Central memory CD8-positive, alpha-beta T cell (primary cell): ENCODE results near the gene KRT83.

Experiments used
- ATAC-seq: fragments of 150-1000 bp; cut with Tn5 transposase; replicated peaks from 2 replicates; pipeline ENCODE4 v1.10.0; 2022; ENCODE audit warnings: mild to moderate bottlenecking, moderate FRiP score, moderate number of reproducible peaks; ENCODE audit not compliant: poor library complexity, severe bottlenecking; ENCODE audit errors: extremely low read depth
- DNase-seq, 2 donors: peaks; one replicate each; pipeline ENCODE4 v3.0.0; 2021; ENCODE audit warnings: low spot score in 2 of 2
- H3K27ac Mint-ChIP-seq: one replicate; pipeline ENCODE4 v1.8.0; 2022; ENCODE audit warnings: low read depth, mild to moderate bottlenecking, moderate library complexity, mixed read lengths
- H3K27me3 Mint-ChIP-seq: one replicate; pipeline ENCODE4 v1.8.0; 2022; ENCODE audit warnings: mixed read lengths
- H3K36me3 Mint-ChIP-seq: one replicate; pipeline ENCODE4 v1.8.0; 2022; ENCODE audit warnings: mild to moderate bottlenecking, moderate library complexity, mixed read lengths; ENCODE audit not compliant: insufficient read depth
- H3K4me1 Mint-ChIP-seq: one replicate; pipeline ENCODE4 v1.8.0; 2022; ENCODE audit warnings: mixed read lengths
- H3K4me3 Mint-ChIP-seq: one replicate; pipeline ENCODE4 v1.8.0; 2022; ENCODE audit warnings: mild to moderate bottlenecking, moderate library complexity, mixed read lengths
- H3K9me3 Mint-ChIP-seq: one replicate; pipeline ENCODE4 v1.8.0; 2022; ENCODE audit warnings: mixed read lengths

KRT83 gene

DNA sequence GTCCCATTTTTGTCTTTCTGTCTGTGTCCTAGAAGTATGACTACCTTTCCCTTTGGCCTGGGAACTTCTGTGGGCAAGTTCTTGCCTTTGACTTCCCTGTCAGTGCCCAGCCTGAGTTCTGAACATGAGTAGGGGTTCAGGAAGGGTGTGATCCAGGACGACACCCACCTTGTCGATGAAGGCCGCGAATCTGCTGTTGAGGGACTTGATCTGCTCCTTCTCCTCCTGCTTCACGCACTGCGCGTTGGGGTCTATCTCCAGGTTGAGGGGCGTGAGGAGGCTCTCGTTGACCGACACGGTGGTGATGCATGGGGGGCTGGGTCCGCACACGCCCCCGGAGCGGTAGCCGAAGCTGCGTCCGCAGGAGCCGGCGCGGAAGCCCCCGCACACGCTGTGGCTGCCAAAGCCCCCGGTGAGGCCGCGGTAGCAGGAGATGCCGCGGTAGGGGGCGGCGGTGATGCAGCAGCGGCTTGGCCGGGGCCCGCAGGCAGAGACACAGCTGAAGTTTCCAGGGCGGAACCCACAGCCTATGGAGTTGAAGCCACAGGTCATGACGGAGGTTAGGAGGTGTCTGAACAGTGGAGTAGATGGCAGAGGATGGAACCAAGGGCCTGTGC, at the start of gene KRT83:
KRT83 (minus strand) TSS at position 615 of the 617 bp plus-strand sequence; CDS start at position 552, 63 bp downstream.
- DNase-seq (no peak), ATAC-seq (no peak)
- Mint-ChIP-seq H3K4me1 (no peaks in the 10 kb centered on the region), H3K4me3 (no peak within 1 kb of the TSS), H3K27me3 (peaks cover 71% of the 10 kb centered on the region), H3K36me3 (peaks cover 1% of the 10 kb centered on the region), H3K27ac (no peak within 1 kb of the TSS), H3K9me3 (no peaks in the 10 kb centered on the region)

DNA sequence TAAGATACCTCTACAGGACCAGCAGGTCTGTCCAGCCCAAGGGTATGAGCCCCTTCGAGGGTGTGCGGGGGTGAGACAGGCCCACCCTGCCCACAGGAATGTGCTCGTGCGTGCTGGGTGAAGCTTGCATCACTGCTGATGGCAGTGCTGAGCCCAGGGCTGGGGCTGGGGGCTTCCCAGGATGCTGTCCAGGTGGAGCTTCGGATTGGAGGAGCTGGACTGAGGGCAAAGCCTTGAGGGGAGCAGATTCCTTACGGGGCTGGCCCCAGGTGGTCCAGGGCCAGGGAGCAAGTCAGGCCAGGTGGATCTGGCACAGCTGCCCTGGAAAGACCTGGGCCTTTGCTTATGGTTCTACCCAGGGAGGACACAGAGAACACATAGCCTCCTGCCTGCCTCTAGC, 48.6 kb upstream of the KRT83 start:
- no peaks in the 10 kb centered on the region for H3K4me1 Mint-ChIP-seq
- H3K27ac Mint-ChIP-seq: no peak overlapping the region
- H3K27me3 Mint-ChIP-seq: peaks cover 25% of the 10 kb centered on the region
- no peaks in the 10 kb centered on the region for H3K9me3 Mint-ChIP-seq
- ATAC-seq: no peak
- no peaks in the 10 kb centered on the region for H3K36me3 Mint-ChIP-seq
- no peak overlapping the region for H3K4me3 Mint-ChIP-seq
- DNase-seq: no peak

DNA sequence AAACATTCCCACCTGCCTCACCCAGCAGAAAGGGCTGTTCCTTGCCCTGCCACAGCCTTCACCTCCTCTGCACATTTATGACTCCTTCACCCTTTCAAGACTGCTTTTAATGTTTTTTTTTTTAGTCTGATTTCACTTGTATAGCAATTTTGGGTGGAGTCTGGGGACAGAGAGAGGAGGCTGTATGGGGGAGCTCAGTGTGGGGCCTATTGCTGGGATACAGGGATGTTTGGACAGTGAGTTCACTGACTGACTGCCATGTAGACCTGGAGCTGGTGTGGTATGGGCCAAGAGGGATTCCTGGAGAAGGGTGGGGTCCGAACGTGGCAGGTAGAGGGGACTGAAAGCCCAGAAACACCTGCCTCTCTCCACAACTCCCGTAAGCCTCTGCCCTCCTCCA, 48.0 kb upstream of the KRT83 start:
- ATAC-seq (no peak), DNase-seq (no peak)
- Mint-ChIP-seq H3K9me3 (no peaks in the 10 kb centered on the region), H3K4me1 (no peaks in the 10 kb centered on the region), H3K27me3 (peaks cover 25% of the 10 kb centered on the region), H3K27ac (no peak overlapping the region), H3K36me3 (no peaks in the 10 kb centered on the region), H3K4me3 (no peak overlapping the region)

DNA sequence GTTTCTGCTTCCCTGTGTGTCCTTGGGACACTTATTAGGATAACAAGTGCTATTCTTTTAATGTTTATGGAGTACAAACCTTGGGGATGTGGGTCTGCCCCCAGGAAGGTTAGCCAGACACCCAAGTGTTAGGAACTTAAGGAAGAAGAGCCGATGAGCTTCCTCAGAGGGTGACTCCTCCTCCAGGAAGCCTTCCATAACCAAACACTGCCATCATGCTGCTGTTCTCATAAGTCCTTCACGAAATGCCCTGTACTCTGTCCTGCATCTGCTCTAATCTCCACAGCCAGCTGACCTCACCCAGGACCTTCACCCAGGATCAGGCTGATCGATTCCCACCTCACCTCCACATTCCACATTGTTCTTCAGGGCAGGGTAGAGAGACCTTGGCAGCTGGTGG, 47.3 kb upstream of the KRT83 start:
- H3K4me1 Mint-ChIP-seq: no peaks in the 10 kb centered on the region
- H3K4me3 Mint-ChIP-seq: no peak overlapping the region
- H3K36me3 Mint-ChIP-seq: no peaks in the 10 kb centered on the region
- peaks cover 25% of the 10 kb centered on the region for H3K27me3 Mint-ChIP-seq
- ATAC-seq: no peak
- no peak for DNase-seq
- H3K9me3 Mint-ChIP-seq: no peaks in the 10 kb centered on the region
- no peak overlapping the region for H3K27ac Mint-ChIP-seq

DNA sequence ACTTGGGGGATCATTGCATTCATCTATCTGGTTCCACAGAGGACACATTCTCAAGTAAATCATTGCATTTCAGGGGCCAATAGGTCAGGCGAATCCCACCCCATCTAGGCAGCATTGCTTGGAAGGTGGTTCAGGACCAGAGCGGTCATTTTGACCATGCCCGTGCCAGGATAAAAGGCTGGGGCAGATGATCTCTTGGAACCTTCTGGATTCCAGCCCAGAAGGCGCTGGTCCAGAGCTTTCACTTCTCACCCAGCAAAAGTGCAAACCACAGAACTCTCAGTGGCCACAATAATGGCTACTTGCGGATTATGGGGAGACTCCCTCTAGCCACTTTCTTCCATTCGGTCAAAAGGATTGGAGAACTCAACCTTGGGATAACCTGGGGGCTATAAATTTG, 46.7 kb upstream of the KRT83 start:
- no peak for DNase-seq
- Mint-ChIP-seq H3K27ac (no peak overlapping the region), H3K4me3 (no peak overlapping the region), H3K4me1 (no peaks in the 10 kb centered on the region), H3K36me3 (no peaks in the 10 kb centered on the region), H3K27me3 (peaks cover 25% of the 10 kb centered on the region), H3K9me3 (no peaks in the 10 kb centered on the region)
- ATAC-seq: no peak

DNA sequence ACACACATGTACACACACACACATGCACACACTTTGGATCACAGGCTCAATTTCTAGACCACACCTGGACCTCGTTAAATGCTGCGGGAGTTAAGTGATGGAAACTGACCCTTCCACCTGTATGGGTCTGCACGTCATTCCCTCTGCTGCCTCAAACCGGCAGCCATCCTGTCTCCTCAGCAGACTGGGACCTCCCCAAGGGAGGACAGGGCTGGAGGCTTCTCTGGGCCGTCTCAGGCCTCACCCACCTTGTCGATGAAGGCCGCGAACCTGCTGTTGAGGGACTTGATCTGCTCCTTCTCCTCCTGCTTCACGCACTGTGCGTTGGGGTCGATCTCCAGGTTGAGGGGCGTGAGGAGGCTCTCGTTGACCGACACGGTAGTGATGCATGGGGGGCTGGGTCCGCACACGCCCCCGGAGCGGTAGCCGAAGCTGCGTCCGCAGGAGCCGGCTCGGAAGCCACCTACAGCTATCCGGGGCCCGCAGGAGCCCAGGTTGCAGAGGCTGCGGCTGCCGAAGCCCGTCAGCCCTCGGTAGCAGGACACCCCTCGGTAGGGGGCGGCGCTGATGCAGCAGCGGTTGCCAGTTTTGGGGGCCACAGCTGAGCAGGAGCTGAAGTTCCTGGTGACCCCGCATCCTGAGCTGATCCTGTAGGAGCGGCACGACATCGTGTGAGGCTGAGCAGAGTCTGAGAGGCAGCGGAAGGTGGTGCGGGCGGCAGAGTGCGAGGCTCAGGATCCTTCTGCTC, 45.7 kb upstream of the KRT83 start, which contains the start of gene KRT85:
KRT85 (minus strand) TSS at position 744 of the 748 bp plus-strand sequence; CDS start at position 668, 76 bp downstream.
- Mint-ChIP-seq H3K4me1 (peaks cover 5% of the 10 kb centered on the region), H3K36me3 (no peaks in the 10 kb centered on the region), H3K9me3 (no peaks in the 10 kb centered on the region), H3K27ac (no peak within 1 kb of the TSS), H3K4me3 (no peak within 1 kb of the TSS), H3K27me3 (peaks cover 25% of the 10 kb centered on the region)
- no peak for DNase-seq
- ATAC-seq: no peak

DNA sequence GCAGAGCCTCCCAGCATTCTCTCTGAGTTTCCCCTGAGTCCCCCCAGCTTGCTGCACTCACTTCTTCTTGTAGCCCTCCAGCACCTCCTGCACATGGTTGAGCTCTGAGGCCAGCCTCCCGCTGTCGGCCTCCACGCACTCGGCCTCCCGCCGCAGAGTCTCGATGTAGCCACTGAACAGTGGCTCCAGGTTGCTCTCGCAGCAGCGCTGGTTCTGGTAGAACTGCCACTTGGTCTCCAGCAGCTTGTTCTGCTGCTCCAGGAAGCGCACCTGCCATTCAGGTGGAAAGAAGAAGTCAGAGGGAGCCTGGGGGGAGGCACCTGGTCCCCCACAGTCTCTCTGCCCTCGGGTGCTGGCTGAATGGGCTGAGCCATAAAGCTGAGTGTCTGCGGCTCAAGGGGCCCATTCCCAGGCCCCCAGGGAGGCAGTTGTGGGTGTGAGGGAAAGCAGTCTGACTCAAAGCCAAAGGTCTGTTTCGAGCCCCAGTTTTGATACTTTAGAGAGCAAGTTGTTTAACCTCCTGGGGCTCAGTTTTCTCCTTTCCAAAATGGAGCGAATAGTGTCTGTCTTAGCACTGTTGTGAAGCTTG, 43.8 kb upstream of the KRT83 start:
- H3K4me3 Mint-ChIP-seq: no peak overlapping the region
- DNase-seq (no peak), ATAC-seq (no peak)
- H3K36me3 Mint-ChIP-seq: peaks cover 2% of the 10 kb centered on the region
- no peaks in the 10 kb centered on the region for H3K9me3 Mint-ChIP-seq
- peaks cover 22% of the 10 kb centered on the region for H3K4me1 Mint-ChIP-seq
- H3K27me3 Mint-ChIP-seq: peaks cover 14% of the 10 kb centered on the region
- H3K27ac Mint-ChIP-seq: no peak overlapping the region

DNA sequence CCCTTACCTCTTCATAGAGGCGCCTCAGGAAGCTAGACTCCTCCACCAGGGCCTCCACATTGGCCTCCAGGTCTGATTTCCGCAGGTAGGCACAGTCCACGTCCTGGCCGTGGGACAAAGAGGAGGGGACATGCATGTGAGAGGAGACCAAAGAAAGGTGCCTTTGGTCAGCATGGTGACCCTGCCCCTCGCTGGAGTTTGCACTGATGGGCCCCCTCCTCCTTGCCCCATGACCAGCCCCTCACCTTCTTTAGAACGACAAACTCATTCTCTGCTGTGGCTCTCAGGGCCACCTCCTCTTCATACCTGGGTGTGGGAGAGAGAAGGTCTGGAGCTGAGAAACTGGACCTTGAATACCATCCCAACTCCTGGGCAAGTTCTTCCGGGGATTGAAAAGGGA, 42.9 kb upstream of the KRT83 start:
- Mint-ChIP-seq H3K4me3 (no peak overlapping the region), H3K27me3 (peaks cover 9% of the 10 kb centered on the region), H3K4me1 (peaks cover 32% of the 10 kb centered on the region), H3K36me3 (peaks cover 2% of the 10 kb centered on the region), H3K27ac (no peak overlapping the region), H3K9me3 (no peaks in the 10 kb centered on the region)
- ATAC-seq (no peak), DNase-seq (no peak)

DNA sequence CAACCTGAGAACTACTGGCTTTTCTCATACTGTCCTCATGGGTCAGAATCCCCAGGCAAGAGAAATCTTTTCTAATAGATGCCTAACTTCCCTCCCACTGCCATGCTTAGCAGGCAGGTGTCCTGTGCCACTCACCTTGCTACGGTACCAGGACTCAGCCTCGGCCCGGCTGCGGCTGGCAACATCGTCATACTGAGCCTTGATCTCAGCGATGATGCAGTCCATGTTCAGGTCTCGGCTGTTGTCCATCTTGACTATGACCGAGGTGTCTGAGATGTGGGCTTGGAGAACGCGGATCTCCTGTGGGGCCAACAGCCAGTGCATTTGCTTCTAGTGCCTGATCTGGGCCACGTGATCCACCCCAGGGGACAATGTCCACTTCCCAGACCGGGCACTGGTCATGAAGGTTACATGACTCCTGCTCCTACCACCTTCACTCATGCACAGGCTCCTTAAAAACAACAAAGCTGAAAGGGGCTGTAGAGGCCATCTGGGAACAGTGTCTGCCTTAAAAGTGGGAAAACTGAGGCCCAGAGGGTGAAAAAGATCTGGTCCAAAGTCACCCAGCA, 42.0 kb upstream of the KRT83 start:
- Mint-ChIP-seq H3K27ac (no peak overlapping the region), H3K27me3 (peaks cover under 1% of the 10 kb centered on the region), H3K4me3 (no peak overlapping the region), H3K36me3 (peaks cover 2% of the 10 kb centered on the region), H3K9me3 (no peaks in the 10 kb centered on the region), H3K4me1 (peaks cover 40% of the 10 kb centered on the region)
- no peak for ATAC-seq
- no peak for DNase-seq

DNA sequence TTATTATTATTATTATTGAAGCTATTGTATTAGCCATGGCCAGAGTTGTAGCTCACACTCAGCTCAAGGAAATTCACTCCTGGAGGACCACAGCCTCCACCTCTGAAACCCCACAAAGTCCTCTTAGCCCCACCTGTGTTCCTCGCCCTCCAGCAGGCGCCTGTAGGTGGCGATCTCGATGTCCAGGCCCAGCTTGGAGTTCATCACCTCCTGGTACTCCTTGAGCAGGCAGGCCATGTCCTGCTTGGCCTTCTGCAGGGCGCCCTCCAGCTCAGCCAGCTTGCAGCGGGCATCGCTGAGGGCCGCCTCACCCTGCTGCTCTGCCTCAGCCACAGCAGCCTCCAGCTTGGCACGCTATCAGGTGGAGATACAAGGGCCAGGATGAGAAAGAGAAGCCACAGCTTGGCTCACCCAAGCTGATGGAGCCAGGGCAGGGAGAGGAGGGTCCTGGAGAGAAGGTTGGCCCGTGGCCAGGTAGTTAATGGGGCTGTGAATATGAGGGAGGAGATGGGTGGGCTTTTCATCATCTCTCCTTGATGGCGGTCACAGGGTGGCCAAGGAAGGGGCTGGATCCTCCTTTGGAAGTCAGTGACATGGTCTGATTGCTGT, 41.0 kb upstream of the KRT83 start:
- H3K9me3 Mint-ChIP-seq: no peaks in the 10 kb centered on the region
- peaks cover 47% of the 10 kb centered on the region for H3K4me1 Mint-ChIP-seq
- peaks cover 9% of the 10 kb centered on the region for H3K27me3 Mint-ChIP-seq
- ATAC-seq (no peak), DNase-seq (no peak)
- H3K27ac Mint-ChIP-seq: no peak overlapping the region
- H3K4me3 Mint-ChIP-seq: no peak overlapping the region
- H3K36me3 Mint-ChIP-seq: peaks cover 2% of the 10 kb centered on the region

DNA sequence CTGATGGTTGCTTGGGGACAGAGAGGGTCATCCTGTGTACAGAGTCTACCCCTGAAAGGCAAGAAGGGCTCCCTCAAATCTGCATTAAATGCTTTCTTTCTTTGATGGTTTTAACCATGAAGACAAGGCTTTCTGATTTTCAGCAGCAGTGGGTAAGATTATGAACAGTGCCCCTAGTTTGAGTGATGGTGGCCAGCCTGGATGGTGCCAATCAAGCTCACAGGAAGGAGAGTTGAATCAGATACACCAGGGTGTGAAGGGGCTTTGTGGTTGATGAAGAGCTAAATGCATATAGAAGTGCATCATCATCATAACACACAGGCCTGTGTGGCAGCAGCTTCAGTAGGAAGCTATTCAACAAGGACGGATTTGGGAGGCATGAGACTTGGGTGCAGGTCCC, 40.4 kb upstream of the KRT83 start:
- peaks cover 10% of the 10 kb centered on the region for H3K27me3 Mint-ChIP-seq
- DNase-seq (no peak), ATAC-seq (no peak)
- no peak overlapping the region for H3K4me3 Mint-ChIP-seq
- H3K27ac Mint-ChIP-seq: no peak overlapping the region
- no peaks in the 10 kb centered on the region for H3K9me3 Mint-ChIP-seq
- H3K36me3 Mint-ChIP-seq: peaks cover 2% of the 10 kb centered on the region
- peaks cover 47% of the 10 kb centered on the region for H3K4me1 Mint-ChIP-seq

DNA sequence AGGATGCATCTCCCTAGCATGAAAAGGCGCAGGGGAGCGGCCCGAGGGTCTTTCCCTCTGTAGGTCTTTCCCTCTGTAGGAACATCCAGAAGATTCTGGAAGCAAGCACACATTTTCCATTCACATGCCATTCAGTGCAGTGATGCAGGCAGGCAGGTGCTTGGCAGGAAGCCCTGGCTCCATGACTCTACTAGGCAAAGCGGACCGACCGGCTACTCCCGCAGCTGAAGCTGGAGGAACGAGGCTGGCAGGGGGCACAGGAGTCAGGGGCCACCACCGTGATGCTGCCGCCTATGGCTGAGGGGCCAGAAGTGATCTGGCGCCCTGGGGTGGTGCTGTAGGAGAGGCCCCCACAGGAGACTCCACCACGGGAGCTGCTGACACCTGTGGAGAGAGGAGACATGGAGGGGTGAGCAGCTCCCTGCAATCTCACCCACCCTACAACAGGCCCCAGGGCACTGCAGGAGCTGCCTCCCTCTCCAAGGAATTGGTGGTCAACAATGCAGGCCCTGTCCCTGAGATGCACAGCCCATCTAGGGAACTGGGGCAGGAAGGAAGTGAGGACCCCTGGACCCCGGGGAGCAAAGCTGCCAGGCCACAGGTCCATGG, 39.6 kb upstream of the KRT83 start:
- H3K9me3 Mint-ChIP-seq: no peaks in the 10 kb centered on the region
- no peak overlapping the region for H3K4me3 Mint-ChIP-seq
- no peak overlapping the region for H3K27ac Mint-ChIP-seq
- DNase-seq (no peak), ATAC-seq (no peak)
- H3K4me1 Mint-ChIP-seq: peaks cover 47% of the 10 kb centered on the region
- H3K36me3 Mint-ChIP-seq: peaks cover 2% of the 10 kb centered on the region
- peaks cover 10% of the 10 kb centered on the region for H3K27me3 Mint-ChIP-seq
